ENCODE measurements around the gene ARID5B. TPM values are rescaled to one million over a fixed set of nuclear protein-coding genes. Genes with fewer than 3 reads are reported as not detected.

Gene ARID5B
- total RNA-seq, 2 donors from 2014 or later: 67.9 to 90.1 TPM

GRCh38 chr10:62080905-62081304 is 179.4 kb downstream of the ARID5B start:
- TF ChIP-seq POLR2AphosphoS5 (IDR thresholded peaks at IDR 0.05) (no peak), CTCF (IDR thresholded peaks at IDR 0.05) (no peak), POLR2A (IDR thresholded peaks at IDR 0.05) (no peak)
- intact Hi-C loops (cut with DNase I): loop anchor here (5.0 kb wide), 1 partner anchor 34 kb away; no protein-coding TSS in a partner anchor
- 87% methylated on average over 5 of the region's 5 CpGs for WGBS
- Histone ChIP-seq H3K36me3 (no peaks in the 10 kb centered on the region), H3K9me3 (no peaks in the 10 kb centered on the region), H3K27me3 (replicated peaks; ENCODE audit: insufficient read depth) (no peaks in the 10 kb centered on the region), H3K4me3 (no peak overlapping the region), H3K4me1 (replicated peaks) (peaks cover 28% of the 10 kb centered on the region), H3K27ac (peak overlapping the region in 1 of 2 donors; percentile 8)
- DNase-seq (ENCODE audit: low spot score): no peak

- no peak for DNase-seq (ENCODE audit: low spot score)
- H3K27me3 ChIP-seq (replicated peaks; ENCODE audit: insufficient read depth): no peaks in the 10 kb centered on the region
- intact Hi-C loops (cut with DNase I): loop anchor here (5.0 kb wide), 1 partner anchor 34 kb away; no protein-coding TSS in a partner anchor
- H3K27ac ChIP-seq: peak overlapping the region in 1 of 2 donors; percentile 68
- H3K4me3 ChIP-seq: no peak overlapping the region
- H3K4me1 ChIP-seq (replicated peaks): peaks cover 25% of the 10 kb centered on the region
- 61% methylated on average over 5 of the region's 5 CpGs for WGBS
- TF ChIP-seq CTCF (IDR thresholded peaks at IDR 0.05) (no peak), POLR2A (IDR thresholded peaks at IDR 0.05) (no peak), POLR2AphosphoS5 (IDR thresholded peaks at IDR 0.05) (no peak)
- H3K9me3 ChIP-seq: no peaks in the 10 kb centered on the region
- no peaks in the 10 kb centered on the region for H3K36me3 ChIP-seq
These were observed 180.1 kb downstream of the ARID5B start for GRCh38 chr10:62081341-62082270.

GRCh38 chr10:62082271-62082656 is 180.8 kb downstream of the ARID5B start:
- no peak for DNase-seq (ENCODE audit: low spot score)
- H3K36me3 ChIP-seq: no peaks in the 10 kb centered on the region
- H3K27ac ChIP-seq: peak overlapping the region; percentile 68 to 71
- no peaks in the 10 kb centered on the region for H3K9me3 ChIP-seq
- no peak overlapping the region for H3K4me3 ChIP-seq
- peaks cover 21% of the 10 kb centered on the region for H3K4me1 ChIP-seq (replicated peaks)
- WGBS: 0% methylated on average over 1 of the region's 1 CpG
- TF ChIP-seq POLR2AphosphoS5 (IDR thresholded peaks at IDR 0.05): no peak
- H3K27me3 ChIP-seq (replicated peaks; ENCODE audit: insufficient read depth): no peaks in the 10 kb centered on the region
- intact Hi-C loops (cut with DNase I): loop anchor here (5.0 kb wide), 1 partner anchor 35 kb away; no protein-coding TSS in a partner anchor

- Histone ChIP-seq H3K36me3 (peaks cover 0 to 2% of the 10 kb centered on the region in 2 donors), H3K27ac (peak overlapping the region; percentile 68 to 71), H3K4me3 (no peak overlapping the region), H3K4me1 (replicated peaks) (peaks cover 21% of the 10 kb centered on the region), H3K27me3 (replicated peaks; ENCODE audit: insufficient read depth) (no peaks in the 10 kb centered on the region), H3K9me3 (no peaks in the 10 kb centered on the region)
- intact Hi-C loops (cut with DNase I): loop anchor here (5.0 kb wide), 1 partner anchor 36 kb away; no protein-coding TSS in a partner anchor
- WGBS: 13% methylated on average over 7 of the region's 7 CpGs
- no peak for DNase-seq (ENCODE audit: low spot score)
- TF ChIP-seq POLR2A (IDR thresholded peaks at IDR 0.05) (no peak), POLR2AphosphoS5 (IDR thresholded peaks at IDR 0.05) (no peak), CTCF (IDR thresholded peaks at IDR 0.05) (no peak)
These were observed 181.4 kb downstream of the ARID5B start for GRCh38 chr10:62082729-62083411.

All from prostate gland (tissue), 2 donors.